Neuron (in vitro differentiated cells): ENCODE results near the gene ZNF460.
"Not testable (repeated sequence)": the region's sequence is repeated elsewhere in the genome, so short reads cannot be mapped to it uniquely, and the experiment has no call there.

Experiments
- H2AFZ ChIP-seq: one replicate; pipeline ENCODE4 v1.6.1; 2013; ENCODE audit warnings: low read depth, mild to moderate bottlenecking, inconsistent platforms, low read length, moderate library complexity
- H3K27me3 ChIP-seq: one replicate; pipeline ENCODE4 v1.6.1; 2013; ENCODE audit warnings: low read length; ENCODE audit not compliant: insufficient read depth
- H3K36me3 ChIP-seq: one replicate; pipeline ENCODE4 v1.6.1; 2013; ENCODE audit warnings: low read length; ENCODE audit not compliant: insufficient read depth
- H3K4me1 ChIP-seq: one replicate; pipeline ENCODE4 v1.6.1; 2013; ENCODE audit warnings: low read length; ENCODE audit not compliant: insufficient read depth
- H3K4me3 ChIP-seq: 2 replicates; pipeline ENCODE4 v1.5.1; 2013; ENCODE audit warnings: mild to moderate bottlenecking, low read length, moderate library complexity
- H3K9me3 ChIP-seq: one replicate; pipeline ENCODE4 v1.6.1; 2013; ENCODE audit warnings: low read length

Gene ZNF460

DNA sequence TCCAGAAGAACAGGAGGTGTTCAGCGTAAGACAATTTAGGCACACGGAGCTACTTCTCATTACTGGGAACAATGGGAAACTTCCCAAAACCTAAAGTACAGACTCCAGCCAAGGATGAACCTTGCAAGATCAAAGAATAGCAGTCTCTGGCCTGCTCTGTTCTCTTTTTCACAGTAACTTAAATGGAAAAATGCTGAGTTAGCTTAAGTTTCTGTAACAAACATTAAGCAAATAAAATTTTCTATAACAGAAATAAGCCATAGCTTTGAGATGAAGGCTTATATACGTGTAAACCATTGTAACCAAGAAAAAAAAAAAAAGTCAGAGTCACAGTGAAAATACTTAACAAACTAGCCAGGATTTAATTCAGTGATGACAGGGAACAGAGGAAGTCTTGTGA is 18.2 kb upstream of the ZNF460 start:
- H3K27me3 ChIP-seq = no peaks in the 10 kb centered on the region
- no peak overlapping the region for H3K4me3 ChIP-seq
- no peak overlapping the region for H2AFZ ChIP-seq
- H3K36me3 ChIP-seq = peaks cover 11% of the 10 kb centered on the region
- no peaks in the 10 kb centered on the region for H3K9me3 ChIP-seq
- peaks cover 3% of the 10 kb centered on the region for H3K4me1 ChIP-seq

DNA sequence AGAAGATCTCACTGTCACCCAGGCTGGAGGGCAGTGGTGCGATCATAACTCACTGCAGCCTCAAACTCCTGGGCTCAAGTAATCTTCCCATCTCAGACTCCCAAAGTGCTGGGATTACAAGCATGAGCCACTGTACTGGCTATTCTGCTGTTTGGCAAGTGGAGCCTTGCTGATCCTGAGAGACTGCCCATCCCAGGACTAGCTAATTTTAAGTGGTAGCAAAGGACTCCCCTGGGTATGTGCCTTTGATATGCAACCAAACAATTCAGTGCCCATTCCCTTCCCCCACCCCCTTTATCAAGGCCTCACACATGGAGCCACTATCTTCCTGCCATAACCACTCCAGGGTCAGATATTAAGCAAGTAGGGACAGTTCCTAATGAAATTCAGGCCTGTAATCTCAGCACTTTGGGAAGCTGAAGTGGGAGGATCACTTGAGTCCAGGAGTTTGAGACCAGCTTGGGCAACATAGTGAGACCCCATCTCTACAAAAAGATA is 17.0 kb upstream of the ZNF460 start:
- Histone ChIP-seq H3K9me3 (no peaks in the 10 kb centered on the region), H3K4me3 (no peak overlapping the region), H3K27me3 (no peaks in the 10 kb centered on the region), H3K4me1 (peaks cover 9% of the 10 kb centered on the region), H2AFZ (no peak overlapping the region), H3K36me3 (peaks cover 9% of the 10 kb centered on the region)

DNA sequence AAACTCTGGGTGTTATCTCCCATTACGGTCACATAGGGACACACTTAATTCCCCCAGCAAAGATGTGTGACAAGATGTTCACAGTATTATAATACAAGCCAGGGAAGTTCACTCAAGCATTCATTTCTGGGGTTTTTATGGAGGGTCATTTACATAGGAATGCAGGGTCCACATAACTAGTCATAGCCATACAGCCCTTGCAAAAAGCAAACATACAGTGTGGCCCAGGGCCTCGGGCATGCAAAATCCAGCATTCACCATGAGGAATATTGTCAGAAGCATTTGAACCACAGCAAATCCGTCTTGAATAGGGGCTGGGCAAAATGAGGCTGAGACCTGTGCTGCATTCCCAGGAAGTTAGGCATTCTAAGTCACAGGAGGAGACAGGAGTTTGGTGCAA is 13.0 kb upstream of the ZNF460 start:
- peaks cover 9% of the 10 kb centered on the region for H3K4me1 ChIP-seq
- no peak overlapping the region for H3K4me3 ChIP-seq
- H3K27me3 ChIP-seq = no peaks in the 10 kb centered on the region
- no peaks in the 10 kb centered on the region for H3K36me3 ChIP-seq
- H2AFZ ChIP-seq = no peak overlapping the region
- no peaks in the 10 kb centered on the region for H3K9me3 ChIP-seq

DNA sequence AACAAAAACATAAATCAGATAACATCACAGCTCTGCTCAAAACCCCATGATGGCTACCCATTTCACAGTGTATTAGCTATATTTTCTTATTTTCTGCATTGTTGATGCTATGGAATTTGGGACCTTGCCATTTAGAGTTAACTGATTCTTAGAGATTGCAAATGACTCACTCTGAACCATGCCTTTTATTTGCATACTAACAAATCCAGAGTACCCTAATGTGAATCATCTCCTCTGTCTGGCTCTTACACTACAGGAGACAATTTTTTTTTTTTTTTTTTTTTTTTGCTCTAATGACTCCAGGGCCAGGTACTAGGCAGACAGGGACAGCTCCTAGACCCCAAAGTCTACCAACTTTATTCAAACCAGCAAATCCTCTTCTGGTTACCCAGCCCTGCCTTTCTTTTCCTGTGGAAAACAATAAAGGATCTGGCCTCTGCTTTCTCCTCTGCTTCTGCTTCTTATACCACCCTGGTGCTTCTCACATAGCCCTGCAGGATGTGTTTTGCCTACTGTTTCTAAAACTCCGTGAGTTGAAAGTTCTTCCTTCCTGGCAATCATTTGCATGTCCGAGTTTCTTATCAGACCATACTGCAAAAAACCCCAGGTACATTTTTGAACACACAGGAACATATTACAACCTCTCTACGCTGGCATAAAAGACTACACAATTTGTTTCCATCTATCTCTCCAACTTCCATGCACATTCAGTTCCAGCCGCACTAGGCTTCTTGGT is 10.6 kb upstream of the ZNF460 start:
- no peak overlapping the region for H2AFZ ChIP-seq
- H3K9me3 ChIP-seq = no peaks in the 10 kb centered on the region
- H3K27me3 ChIP-seq = no peaks in the 10 kb centered on the region
- H3K4me1 ChIP-seq = peaks cover 9% of the 10 kb centered on the region
- no peak overlapping the region for H3K4me3 ChIP-seq
- peaks cover 2% of the 10 kb centered on the region for H3K36me3 ChIP-seq

DNA sequence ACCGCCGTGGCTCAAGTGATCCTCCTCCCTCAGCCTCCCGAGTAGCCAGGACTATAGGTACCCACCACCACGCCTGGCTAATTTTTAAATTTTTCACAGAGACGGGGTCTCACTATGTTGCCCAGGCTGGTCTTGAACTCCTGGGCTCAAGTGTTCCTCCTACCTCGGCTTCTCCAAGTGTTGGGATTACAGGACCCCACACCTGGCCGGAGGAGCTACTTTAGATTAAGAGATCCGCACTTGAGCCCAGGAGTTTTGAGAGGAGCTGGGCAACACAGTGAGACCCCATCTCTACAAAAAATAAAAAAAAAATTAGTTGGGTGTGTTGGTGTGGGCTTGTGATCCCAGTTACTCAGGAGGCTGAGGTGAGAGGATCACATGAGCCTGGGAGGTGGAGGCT is 9.0 kb upstream of the ZNF460 start:
- Histone ChIP-seq H3K4me1 (peaks cover 9% of the 10 kb centered on the region), H3K4me3 (no peak overlapping the region), H3K9me3 (no peaks in the 10 kb centered on the region), H3K36me3 (peaks cover 3% of the 10 kb centered on the region), H3K27me3 (no peaks in the 10 kb centered on the region), H2AFZ (no peak overlapping the region)

DNA sequence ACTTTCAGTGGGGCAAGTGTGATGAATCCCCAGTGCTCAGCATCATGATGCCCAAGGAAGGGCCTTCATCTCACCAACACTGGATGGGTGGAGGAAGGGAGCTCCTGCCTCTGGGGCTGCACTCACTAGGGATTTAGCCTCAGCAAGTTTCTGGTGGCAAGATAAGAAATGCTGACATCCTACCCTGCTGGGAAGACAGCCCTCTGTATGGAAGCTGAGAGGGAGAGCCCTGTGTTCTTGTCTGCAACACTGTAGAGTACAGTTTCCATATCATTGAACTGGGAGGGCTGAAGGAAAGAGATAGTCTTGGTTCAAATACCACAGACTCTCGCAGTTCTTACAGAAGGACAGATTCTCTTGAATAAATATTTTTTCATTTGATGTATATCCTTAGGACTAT is 7.3 kb upstream of the ZNF460 start:
- no peak overlapping the region for H2AFZ ChIP-seq
- H3K9me3 ChIP-seq = no peaks in the 10 kb centered on the region
- H3K4me3 ChIP-seq = no peak overlapping the region
- H3K36me3 ChIP-seq = peaks cover 3% of the 10 kb centered on the region
- H3K27me3 ChIP-seq = no peaks in the 10 kb centered on the region
- no peaks in the 10 kb centered on the region for H3K4me1 ChIP-seq

DNA sequence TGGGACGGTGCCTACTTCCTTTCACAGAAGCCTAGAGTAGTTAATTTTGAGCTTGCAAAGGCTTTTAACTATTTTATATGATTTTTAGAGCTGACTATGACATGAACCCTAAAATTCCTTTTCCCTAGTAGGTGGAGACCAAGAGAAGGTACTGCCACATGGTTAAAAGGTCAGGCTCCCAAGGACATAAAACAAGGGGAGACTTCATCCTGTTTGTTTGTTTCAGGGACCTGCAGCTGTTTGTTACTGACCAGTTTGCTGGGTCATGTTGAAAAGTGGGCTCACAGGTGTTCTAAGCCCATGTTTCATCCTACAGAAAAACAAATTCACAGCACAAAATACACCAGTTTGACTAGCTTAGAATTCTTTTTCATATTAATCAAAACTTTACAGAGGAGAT is 3.9 kb upstream of the ZNF460 start:
- H3K4me1 ChIP-seq = peaks cover 9% of the 10 kb centered on the region
- peaks cover 3% of the 10 kb centered on the region for H3K36me3 ChIP-seq
- no peaks in the 10 kb centered on the region for H3K9me3 ChIP-seq
- H2AFZ ChIP-seq = no peak overlapping the region
- H3K27me3 ChIP-seq = no peaks in the 10 kb centered on the region
- H3K4me3 ChIP-seq = no peak overlapping the region

DNA sequence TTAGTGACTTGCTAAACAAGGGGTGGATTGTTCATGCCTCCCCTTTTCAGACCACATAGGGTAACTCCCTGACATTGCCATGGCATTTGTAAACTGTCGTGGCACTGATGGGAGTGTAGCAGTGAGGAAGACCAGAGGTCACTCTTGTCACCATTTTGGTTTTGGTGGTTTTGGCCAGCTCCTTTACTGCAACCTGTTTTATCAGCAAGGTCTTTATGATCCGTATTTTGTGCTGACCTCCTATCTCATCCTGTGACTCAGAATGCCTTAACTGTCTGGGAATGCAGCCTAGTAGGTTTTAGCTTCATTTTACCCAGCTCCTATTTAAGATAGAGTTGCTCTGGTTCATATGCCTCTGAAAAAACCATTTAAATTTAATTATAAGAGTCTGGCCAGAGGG is 1.8 kb upstream of the ZNF460 start:
- not testable (repeated sequence) for H3K27me3 ChIP-seq, H2AFZ ChIP-seq, H3K4me3 ChIP-seq, H3K9me3 ChIP-seq
- Histone ChIP-seq H3K4me1 (peaks cover 18% of the 10 kb centered on the region), H3K36me3 (peaks cover 20% of the 10 kb centered on the region)

DNA sequence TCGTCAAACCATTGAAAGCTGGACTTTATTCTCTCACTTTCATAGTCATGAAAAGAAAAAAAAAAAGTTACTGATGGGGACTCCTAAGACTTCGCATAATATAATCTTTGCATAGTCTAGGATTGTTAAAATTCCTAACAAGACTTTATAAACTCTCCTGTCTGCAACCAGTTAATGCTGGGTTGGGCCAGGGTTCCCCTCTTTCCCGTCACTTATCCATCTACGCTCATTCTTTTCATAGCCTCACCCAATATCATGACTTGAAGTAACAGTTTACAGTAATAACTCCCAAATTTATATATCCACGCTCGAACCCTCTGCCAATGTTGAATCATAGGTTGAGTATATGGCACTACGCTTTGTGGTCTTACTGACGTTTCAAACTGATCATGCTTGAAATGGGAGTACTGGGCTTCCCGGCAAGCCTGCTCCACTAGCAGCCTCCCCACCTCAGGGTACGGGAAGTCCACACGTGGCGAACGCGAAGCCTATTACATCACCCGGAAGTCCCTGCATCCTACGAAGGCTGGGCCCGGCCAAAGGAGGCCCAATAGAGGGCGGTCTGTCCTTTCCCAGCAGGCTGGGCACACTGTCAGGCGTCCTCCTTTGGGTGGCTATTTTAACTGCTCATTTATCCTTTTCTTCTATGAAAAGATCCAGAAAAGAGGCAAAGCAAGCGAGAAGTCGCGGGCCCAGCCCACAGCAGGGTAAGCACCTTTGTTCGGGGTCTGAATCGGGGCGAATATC is 694 bp upstream of the ZNF460 start:
- Histone ChIP-seq H3K36me3 (peaks cover 27% of the 10 kb centered on the region), H3K4me3 (peak overlapping the region; percentile 63), H3K27me3 (no peaks in the 10 kb centered on the region), H3K9me3 (no peaks in the 10 kb centered on the region), H2AFZ (peak overlapping the region; percentile 58), H3K4me1 (peaks cover 18% of the 10 kb centered on the region)

DNA sequence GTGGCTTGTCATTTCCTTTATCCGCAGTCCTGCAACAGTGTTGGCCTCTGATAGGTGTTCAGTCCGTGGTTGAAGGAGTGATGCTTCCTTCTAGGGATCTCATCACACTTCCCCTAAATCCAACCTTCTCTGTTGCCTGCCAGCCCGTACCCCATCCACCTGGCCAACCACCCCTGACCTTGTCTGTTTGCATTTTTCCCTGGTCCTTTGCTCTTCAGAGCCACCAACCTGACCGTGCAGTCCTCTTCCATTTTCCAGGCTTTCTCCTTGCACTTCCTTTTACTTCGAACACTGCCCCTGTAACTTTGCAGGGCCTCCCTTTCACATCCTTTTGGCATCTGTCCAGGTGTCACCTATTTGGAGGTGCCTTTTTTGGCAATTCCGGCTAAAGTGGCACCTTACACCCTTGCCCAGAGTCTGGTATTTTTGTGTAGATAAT is 696 bp downstream of the ZNF460 start:
- no peaks in the 10 kb centered on the region for H3K27me3 ChIP-seq
- H3K4me3 ChIP-seq = peak overlapping the region; percentile 63
- H3K4me1 ChIP-seq = peaks cover 18% of the 10 kb centered on the region
- peaks cover 2% of the 10 kb centered on the region for H3K9me3 ChIP-seq
- H2AFZ ChIP-seq = no peak overlapping the region
- H3K36me3 ChIP-seq = peaks cover 38% of the 10 kb centered on the region

DNA sequence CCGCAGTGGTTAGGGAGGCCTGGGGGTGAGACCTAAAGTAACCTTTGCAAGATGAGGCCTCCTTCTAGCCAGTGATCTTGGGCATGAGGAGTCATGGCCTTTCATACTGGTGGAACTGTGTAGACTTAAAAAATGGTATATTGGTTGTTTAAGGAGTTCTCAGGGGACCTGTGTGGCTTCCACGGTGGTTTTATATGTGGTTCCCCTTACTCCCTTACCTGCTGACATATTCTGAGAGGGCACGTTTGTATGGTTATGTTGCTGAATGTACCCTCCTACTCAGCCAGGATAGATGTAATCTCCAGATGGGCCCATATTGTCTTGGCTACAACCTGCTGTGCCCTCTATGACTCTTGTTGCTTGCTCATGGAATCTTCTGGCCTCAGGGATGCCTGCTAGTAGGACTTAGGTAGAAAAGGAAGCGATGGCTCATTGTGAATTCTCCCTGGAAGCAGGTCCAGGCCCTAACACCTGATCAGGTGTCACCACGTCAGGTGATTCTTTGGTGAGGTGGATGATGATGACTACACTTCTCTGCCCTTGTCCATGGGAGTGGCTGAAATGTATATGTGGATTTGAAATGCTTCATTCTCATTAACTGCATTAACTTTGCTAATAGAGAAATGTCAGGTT is 1.8 kb downstream of the ZNF460 start:
- Histone ChIP-seq H3K4me3 (peak overlapping the region; percentile 63), H3K9me3 (peaks cover 6% of the 10 kb centered on the region), H2AFZ (no peak overlapping the region), H3K4me1 (peaks cover 18% of the 10 kb centered on the region), H3K36me3 (peaks cover 49% of the 10 kb centered on the region), H3K27me3 (no peaks in the 10 kb centered on the region)

DNA sequence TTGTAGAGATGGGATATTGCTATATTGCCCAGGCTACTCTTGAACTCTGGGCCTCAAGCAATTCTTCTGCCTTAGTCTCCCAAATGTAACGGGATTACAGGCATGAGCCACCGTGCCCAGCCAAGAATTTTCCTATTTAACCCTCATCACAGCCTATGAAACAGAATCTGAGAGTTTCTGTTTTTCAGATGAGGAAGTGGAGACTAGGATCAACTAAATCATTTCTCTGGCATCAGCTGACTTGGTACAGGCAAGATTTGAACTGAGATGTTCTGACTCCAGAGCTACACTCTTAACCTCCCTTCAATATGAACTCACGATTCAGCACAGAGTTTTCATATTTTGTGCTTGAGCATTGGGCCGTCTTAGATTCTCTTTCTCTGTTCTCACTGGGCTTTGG is 8.1 kb downstream of the ZNF460 start:
- peaks cover 52% of the 10 kb centered on the region for H3K9me3 ChIP-seq
- H2AFZ ChIP-seq = no peak overlapping the region
- H3K27me3 ChIP-seq = no peaks in the 10 kb centered on the region
- H3K36me3 ChIP-seq = peaks cover 90% of the 10 kb centered on the region
- H3K4me3 ChIP-seq = no peak overlapping the region
- H3K4me1 ChIP-seq = no peaks in the 10 kb centered on the region

DNA sequence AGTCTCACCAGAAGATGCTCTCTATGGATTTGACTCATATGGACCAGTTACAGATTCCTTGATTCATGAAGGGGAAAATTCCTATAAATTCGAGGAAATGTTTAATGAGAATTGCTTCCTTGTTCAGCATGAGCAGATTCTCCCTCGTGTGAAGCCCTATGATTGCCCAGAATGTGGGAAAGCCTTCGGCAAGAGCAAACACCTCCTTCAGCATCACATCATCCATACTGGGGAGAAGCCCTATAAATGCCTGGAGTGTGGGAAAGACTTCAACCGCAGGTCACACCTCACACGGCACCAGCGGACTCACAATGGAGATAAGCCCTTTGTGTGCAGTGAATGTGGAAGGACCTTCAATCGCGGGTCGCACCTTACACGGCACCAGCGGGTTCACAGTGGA is 10.7 kb downstream of the ZNF460 start:
- H3K4me1 ChIP-seq = no peaks in the 10 kb centered on the region
- no peak overlapping the region for H2AFZ ChIP-seq
- no peak overlapping the region for H3K4me3 ChIP-seq
- peaks cover 61% of the 10 kb centered on the region for H3K9me3 ChIP-seq
- no peaks in the 10 kb centered on the region for H3K27me3 ChIP-seq
- H3K36me3 ChIP-seq = peaks cover 92% of the 10 kb centered on the region
